Bone marrow (tissue), 2 donors: ENCODE results near the gene VTCN1.
A peak's percentile ranks its signal among the peaks of the same experiment; 100 is the strongest.

Experiments used
- DNase-seq, 2 donors: peaks; one replicate each; lab custom pipeline; 2025; lab: John Stamatoyannopoulos, UW

The VTCN1 gene

DNA sequence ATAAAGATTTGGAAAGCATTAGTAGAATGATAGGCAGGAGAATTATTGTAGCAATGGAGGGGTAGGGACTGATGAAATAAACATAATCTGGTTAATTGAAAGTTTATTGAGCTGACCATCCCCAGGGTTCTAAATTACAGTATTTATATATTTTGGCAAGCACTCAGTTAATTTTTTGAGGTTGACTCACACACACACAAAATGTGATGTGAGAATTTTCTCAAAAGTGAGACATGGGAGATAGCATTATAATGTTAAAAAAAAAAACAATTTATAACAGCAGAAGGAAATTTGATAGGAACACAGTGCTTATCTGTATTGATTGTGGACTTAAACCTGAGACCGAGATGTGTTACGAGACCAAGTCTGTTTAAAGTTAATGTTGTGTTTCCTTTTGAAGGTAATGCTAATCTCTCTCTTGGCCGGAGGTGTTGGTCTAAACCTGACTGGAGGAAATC lies 113.7 kb downstream of the VTCN1 start:
- DNase-seq: no peak

DNA sequence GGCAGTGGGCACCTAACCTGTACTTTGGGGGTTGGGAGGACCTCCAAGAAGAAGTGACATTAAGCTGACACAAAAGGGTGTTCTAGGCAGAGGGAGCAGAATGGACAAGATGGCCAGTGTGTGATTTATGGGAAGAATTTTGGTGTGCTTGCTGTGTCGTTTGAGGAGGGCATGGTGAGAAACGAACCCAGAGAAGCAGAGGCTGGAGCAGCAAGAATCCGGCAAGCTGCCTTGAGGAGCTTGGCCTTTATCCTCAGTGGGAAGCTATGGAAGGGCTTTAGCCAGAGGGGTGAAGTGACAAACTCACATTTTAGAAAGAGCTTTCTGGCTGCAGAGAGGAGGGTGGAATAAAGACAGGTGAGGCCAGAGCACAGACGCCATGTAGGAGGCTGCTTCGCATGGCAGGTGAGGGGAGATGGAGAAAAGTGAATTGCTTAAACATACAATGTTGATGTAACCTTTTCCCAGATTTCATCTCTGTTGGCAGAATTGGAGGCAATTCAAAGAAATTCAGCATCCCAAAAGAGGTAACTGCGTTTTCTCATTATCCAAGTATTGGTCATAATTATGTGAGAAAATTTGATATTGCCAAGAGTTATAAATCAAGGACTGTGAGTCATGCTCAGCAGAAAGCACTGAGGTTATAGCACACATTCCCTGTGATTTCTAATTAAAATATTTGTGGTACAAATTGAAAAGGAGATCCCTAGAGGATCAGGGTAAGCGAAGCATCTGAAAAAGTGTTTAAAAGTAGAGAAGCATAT lies 115.7 kb downstream of the VTCN1 start:
- DNase-seq: no peak

DNA sequence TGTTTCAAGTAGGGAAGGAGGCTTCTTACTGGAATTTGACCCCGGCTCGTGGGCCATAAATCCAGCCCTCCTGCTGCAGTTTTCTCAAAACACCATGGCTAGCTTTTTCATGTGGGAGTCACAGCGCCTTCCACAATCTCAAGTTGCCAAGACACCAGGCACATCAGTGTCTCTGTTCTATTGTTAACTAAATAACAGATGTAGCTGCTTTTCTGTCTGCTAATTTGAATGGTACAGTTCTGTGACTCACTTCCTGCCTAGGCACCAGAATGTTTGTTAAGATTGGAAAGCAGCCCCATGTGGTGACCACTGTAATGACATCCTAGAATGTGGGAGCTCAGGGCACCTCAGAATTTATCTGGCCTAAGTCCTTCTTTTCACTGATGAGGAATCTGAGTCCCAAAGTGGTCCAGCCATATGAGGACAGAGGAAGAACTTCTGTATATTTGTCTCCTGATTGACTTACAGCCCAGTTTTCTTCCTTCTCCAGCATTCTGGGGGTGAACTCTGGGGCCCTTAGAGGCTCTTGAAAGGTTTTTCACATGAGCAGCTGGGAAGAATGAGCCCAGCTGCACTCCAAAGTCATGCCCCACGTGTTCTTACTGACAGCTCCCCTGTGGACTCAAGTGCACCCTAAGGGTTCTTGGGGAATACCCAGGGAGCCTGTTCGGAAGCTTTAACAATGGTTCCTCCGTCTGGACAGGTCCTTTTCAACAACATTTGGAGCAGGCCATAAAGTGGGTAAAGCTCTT lies 116.7 kb downstream of the VTCN1 start:
- DNase-seq: peak in 1 of 2 donors; percentile 29
